Smooth muscle cell (in vitro differentiated cells): Measurements from ENCODE around the gene GPR31. TPM values are rescaled to one million over a fixed set of nuclear protein-coding genes. Genes with fewer than 3 reads are reported as not detected.

Source experiments
- DNase-seq: peaks from one replicate; lab custom pipeline; 2025; ENCODE audit not compliant: unreplicated experiment; lab: John Stamatoyannopoulos, UW
- H2AFZ ChIP-seq: fragments of 200-600 bp; sonication (generic); 2 replicates; pipeline ENCODE4 v1.6.0; 2016; ENCODE audit warnings: antibody characterized with exemption, low read depth, mild to moderate bottlenecking
- H3F3A ChIP-seq: fragments of 200-600 bp; sonication (generic); 2 replicates; pipeline ENCODE4 v1.6.0; 2017; ENCODE audit warnings: antibody characterized with exemption, low read depth
- H3K27ac ChIP-seq: fragments of 200-600 bp; sonication (generic); 2 replicates; pipeline ENCODE4 v1.5.1; 2016; ENCODE audit warnings: low read depth, mild to moderate bottlenecking
- H3K27me3 ChIP-seq: fragments of 200-600 bp; sonication (generic); 2 replicates; pipeline ENCODE4 v1.6.1; 2016; ENCODE audit warnings: low read depth, mild to moderate bottlenecking
- H3K36me3 ChIP-seq: fragments of 200-600 bp; sonication (generic); 2 replicates; pipeline ENCODE4 v1.5.1; 2016; ENCODE audit warnings: low read depth
- H3K4me1 ChIP-seq: fragments of 200-600 bp; sonication (generic); 2 replicates; pipeline ENCODE4 v1.5.1; 2016; ENCODE audit warnings: low read depth
- H3K4me2 ChIP-seq: fragments of 200-600 bp; sonication (generic); 2 replicates; pipeline ENCODE4 v1.6.0; 2016; ENCODE audit warnings: mild to moderate bottlenecking
- H3K4me3 ChIP-seq: fragments of 200-600 bp; sonication (generic); 2 replicates; pipeline ENCODE4 v1.5.1; 2016; ENCODE audit warnings: mild to moderate bottlenecking
- H3K79me2 ChIP-seq: fragments of 200-600 bp; sonication (generic); 2 replicates; pipeline ENCODE4 v1.6.0; 2016; ENCODE audit warnings: low read depth, mild to moderate bottlenecking
- H3K9ac ChIP-seq: fragments of 200-600 bp; sonication (generic); 2 replicates; pipeline ENCODE4 v1.6.0; 2016; ENCODE audit warnings: low read depth
- H3K9me3 ChIP-seq: fragments of 200-600 bp; sonication (generic); replicated peaks from 2 replicates; pipeline ENCODE4 v1.5.1; 2016; ENCODE audit warnings: low read depth
- H4K20me1 ChIP-seq: fragments of 200-600 bp; sonication (generic); 2 replicates; pipeline ENCODE4 v1.6.0; 2016; ENCODE audit warnings: low read depth
- CTCF ChIP-seq: fragments of 200-600 bp; sonication (generic); IDR thresholded peaks from 2 replicates; pipeline ENCODE4 v1.5.1; 2017; ENCODE audit warnings: borderline replicate concordance, mild to moderate bottlenecking, antibody characterized with exemption; ENCODE audit not compliant: insufficient read depth, poor library complexity, severe bottlenecking
- WGBS: methylation state at CpG from one replicate; pipeline ENCODE4 v1.1.7; 2016; ENCODE audit warnings: low lambda C conversion rate; 5-methylcytosine and 5-hydroxymethylcytosine counted together
- polyA plus RNA-seq: library from polyadenylated mRNA; unstranded; fragments of >200 nt; fragmentation: Nextera tagmentation; extraction: Ambion mirVana; gene quantifications from 2 replicates; pipeline ENCODE4 v1.2.1, GENCODE V29; 2016
- total RNA-seq: library from RNA; depleted of rRNA; stranded (reverse); fragments of >200 nt; gene quantifications from 2 replicates; pipeline ENCODE4 v1.2.3, GENCODE V29; 2014

Gene GPR31
- total and polyA plus RNA-seq, 2 experiments from 2014 or later, result not detected

- Histone ChIP-seq H3K27ac (no peak overlapping the region), H3K4me1 (peaks cover 6% of the 10 kb centered on the region), H3K27me3 (peaks cover 7% of the 10 kb centered on the region), H3K4me3 (no peak overlapping the region), H3K4me2 (no peak overlapping the region), H2AFZ (no peak overlapping the region), H4K20me1 (no peaks in the 10 kb centered on the region), H3K9me3 (no peaks in the 10 kb centered on the region), H3K79me2 (no peaks in the 10 kb centered on the region), H3K36me3 (no peaks in the 10 kb centered on the region), H3F3A (no peaks in the 10 kb centered on the region), H3K9ac (no peak overlapping the region)
- DNase-seq, result no peak
- 80% methylated on average over 14 of the region's 14 CpGs for WGBS
- TF ChIP-seq CTCF, result no peak
Observed at GRCh38 chr6:167116838-167117228, 40.9 kb downstream of the GPR31 start.

- Histone ChIP-seq H3K9ac (no peak overlapping the region), H2AFZ (no peak overlapping the region), H3F3A (no peaks in the 10 kb centered on the region), H3K27ac (no peak overlapping the region), H3K79me2 (no peaks in the 10 kb centered on the region), H3K4me3 (no peak overlapping the region), H3K4me1 (peaks cover 6% of the 10 kb centered on the region), H4K20me1 (no peaks in the 10 kb centered on the region), H3K4me2 (no peak overlapping the region), H3K36me3 (no peaks in the 10 kb centered on the region), H3K9me3 (no peaks in the 10 kb centered on the region), H3K27me3 (peaks cover 7% of the 10 kb centered on the region)
- WGBS, result 65% methylated on average over 25 of the region's 25 CpGs
- no peak for DNase-seq
- TF ChIP-seq CTCF, result no peak
Observed at GRCh38 chr6:167116109-167116837, 41.5 kb downstream of the GPR31 start.

GRCh38 chr6:167115054-167115453, 42.7 kb downstream of the GPR31 start:
- DNase-seq, result no peak
- no peak for TF ChIP-seq CTCF
- Histone ChIP-seq H2AFZ (no peak overlapping the region), H3K9me3 (no peaks in the 10 kb centered on the region), H3F3A (no peaks in the 10 kb centered on the region), H3K27me3 (peaks cover 7% of the 10 kb centered on the region), H4K20me1 (no peaks in the 10 kb centered on the region), H3K79me2 (no peaks in the 10 kb centered on the region), H3K36me3 (no peaks in the 10 kb centered on the region), H3K27ac (no peak overlapping the region), H3K4me1 (peaks cover 6% of the 10 kb centered on the region), H3K4me3 (no peak overlapping the region), H3K4me2 (no peak overlapping the region), H3K9ac (no peak overlapping the region)
- WGBS, result 84% methylated on average over 10 of the region's 10 CpGs
